Stomach smooth muscle (tissue), 2 donors: ENCODE measurements around the gene PC.

Source experiments
- H3K27ac ChIP-seq: one replicate; pipeline ENCODE4 v1.7.0; 2013; ENCODE audit warnings: mild to moderate bottlenecking, low read length, inconsistent platforms
- H3K27me3 ChIP-seq, 2 donors: one replicate each; pipeline ENCODE4 v1.7.0; 2013; ENCODE audit warnings: low read length in 2 of 2; ENCODE audit not compliant: insufficient read depth in 2 of 2, control insufficient read depth in 1 of 2
- H3K36me3 ChIP-seq, 2 donors: one replicate each; pipeline ENCODE4 v1.7.0; 2013; ENCODE audit warnings: low read length in 2 of 2; ENCODE audit not compliant: control insufficient read depth in 2 of 2, insufficient read depth in 2 of 2
- H3K4me1 ChIP-seq: one replicate; pipeline ENCODE4 v1.7.0; 2013; ENCODE audit warnings: low read length; ENCODE audit not compliant: control insufficient read depth, insufficient read depth
- H3K4me3 ChIP-seq, 2 donors: one replicate each; pipeline ENCODE4 v1.7.0; 2013; ENCODE audit warnings: low read length in 2 of 2
- H3K9ac ChIP-seq, 2 donors: one replicate each; pipeline ENCODE4 v1.7.0; 2013; ENCODE audit warnings: low read length in 2 of 2, mild to moderate bottlenecking in 1 of 2
- H3K9me3 ChIP-seq, 2 donors: one replicate each; pipeline ENCODE4 v1.7.0; 2013; ENCODE audit warnings: low read length in 2 of 2; ENCODE audit not compliant: control insufficient read depth in 2 of 2
- donor health status: healthy.
- donor health status: Pancreatic carcinoma.

The PC gene

DNA sequence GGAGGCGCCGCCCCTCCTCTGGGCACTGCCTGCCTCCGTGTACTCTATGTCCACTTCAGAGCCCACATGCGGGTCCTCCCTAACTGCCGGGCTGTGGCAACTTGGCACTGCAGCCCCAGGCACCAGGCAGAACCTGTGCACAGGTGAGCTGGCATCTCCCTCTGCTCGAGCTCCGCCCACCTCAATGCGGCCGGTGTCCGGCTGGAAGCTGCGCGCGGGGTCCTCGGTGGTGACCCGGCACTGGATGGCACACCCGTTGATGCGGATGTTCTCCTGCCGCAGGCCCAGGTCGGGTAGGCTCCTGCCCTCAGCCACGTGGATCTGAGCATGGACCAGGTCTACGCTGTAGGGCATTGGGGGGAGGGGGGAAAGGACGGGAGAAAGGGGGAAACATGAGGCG lies 92.2 kb downstream of the PC start:
- no peaks in the 10 kb centered on the region for H3K9me3 ChIP-seq
- no peak overlapping the region for H3K4me3 ChIP-seq
- H3K9ac ChIP-seq: no peak overlapping the region
- H3K27ac ChIP-seq: no peak overlapping the region
- H3K4me1 ChIP-seq: no peaks in the 10 kb centered on the region
- no peaks in the 10 kb centered on the region for H3K27me3 ChIP-seq
- peaks cover 0 to 2% of the 10 kb centered on the region in 2 donors for H3K36me3 ChIP-seq

- no peaks in the 10 kb centered on the region for H3K9me3 ChIP-seq
- H3K4me1 ChIP-seq: no peaks in the 10 kb centered on the region
- no peak overlapping the region for H3K9ac ChIP-seq
- no peak overlapping the region for H3K4me3 ChIP-seq
- H3K36me3 ChIP-seq: peaks cover 0 to 2% of the 10 kb centered on the region in 2 donors
- no peak overlapping the region for H3K27ac ChIP-seq
- no peaks in the 10 kb centered on the region for H3K27me3 ChIP-seq
Measured at GRCh38 chr11:66864924-66865697, 93.1 kb downstream of the PC start.

DNA sequence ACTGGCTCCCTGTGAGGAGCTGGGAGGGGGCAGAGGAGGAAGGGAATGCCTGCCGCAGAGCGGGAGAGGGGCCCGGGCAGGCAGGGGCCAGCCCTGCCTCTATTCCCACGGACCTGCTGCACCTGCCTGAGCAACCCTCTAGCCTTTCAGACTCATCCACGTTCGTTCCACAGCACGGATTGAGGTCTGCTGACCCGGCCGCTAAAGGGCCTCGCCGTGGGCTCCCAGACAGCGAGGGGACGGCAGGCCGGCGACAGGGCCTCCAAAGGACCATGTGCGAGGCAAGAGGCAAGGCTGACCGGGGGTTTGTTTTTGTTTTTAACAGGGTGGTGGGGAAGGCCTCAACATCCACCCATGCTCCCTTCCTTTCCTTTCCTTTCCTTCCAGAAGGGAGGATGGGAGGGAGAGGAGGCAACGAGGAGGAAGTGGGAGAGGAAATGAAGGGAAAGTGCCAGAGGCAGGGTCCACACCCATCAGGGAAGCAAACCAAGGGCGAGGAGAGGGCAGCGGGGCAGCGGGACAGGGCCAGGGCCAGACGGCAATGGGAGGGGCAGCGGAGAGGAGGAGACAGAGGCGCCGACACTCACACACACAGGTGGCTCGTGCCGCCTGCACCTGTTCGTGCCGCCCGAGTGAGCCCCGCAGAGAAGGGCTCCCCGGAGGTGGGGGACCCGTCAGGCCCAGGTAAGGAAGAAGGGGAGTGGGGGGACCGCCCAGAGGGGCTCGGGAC lies 93.8 kb downstream of the PC start:
- no peak overlapping the region for H3K27ac ChIP-seq
- no peaks in the 10 kb centered on the region for H3K27me3 ChIP-seq
- H3K36me3 ChIP-seq: no peaks in the 10 kb centered on the region
- no peaks in the 10 kb centered on the region for H3K4me1 ChIP-seq
- no peak overlapping the region for H3K4me3 ChIP-seq
- H3K9ac ChIP-seq: no peak overlapping the region
- no peaks in the 10 kb centered on the region for H3K9me3 ChIP-seq

DNA sequence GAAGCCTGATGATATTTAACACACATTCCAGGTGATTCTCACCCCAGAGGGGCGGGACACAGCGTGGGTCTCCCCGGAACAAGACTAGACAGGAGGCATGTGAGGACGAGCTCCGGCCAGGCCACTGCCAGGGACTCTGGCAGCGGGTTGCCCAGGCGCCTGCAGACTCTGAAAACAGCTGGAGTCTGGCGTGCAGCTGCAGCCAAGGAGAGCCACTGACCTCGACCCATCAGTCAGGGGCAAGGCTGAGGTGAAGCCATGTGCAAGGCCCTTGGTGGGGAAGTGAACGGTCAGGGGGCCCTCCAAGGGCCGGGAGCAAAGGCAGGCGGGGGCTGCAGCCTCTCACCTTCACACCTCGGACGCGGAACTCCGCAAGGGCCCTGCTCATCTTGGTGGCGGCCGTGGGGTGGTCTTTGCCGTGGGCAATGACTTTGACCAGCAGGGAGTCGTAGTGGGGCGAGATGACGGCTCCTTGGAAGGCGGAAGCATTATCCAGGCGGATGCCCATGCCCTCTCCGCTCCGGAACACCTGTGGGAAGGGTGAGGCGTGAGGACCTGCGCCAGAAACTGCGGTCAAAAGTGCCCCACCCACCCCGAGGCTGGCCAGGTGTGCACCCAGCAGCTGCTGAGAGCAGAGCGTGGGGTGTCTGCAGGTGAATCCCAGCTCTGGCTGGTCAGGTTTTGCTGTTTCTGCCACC lies 94.6 kb downstream of the PC start:
- H3K4me1 ChIP-seq: no peaks in the 10 kb centered on the region
- H3K36me3 ChIP-seq: no peaks in the 10 kb centered on the region
- H3K9ac ChIP-seq: no peak overlapping the region
- H3K27me3 ChIP-seq: no peaks in the 10 kb centered on the region
- H3K9me3 ChIP-seq: no peaks in the 10 kb centered on the region
- H3K27ac ChIP-seq: no peak overlapping the region
- H3K4me3 ChIP-seq: no peak overlapping the region

GRCh38 chr11:66862559-66863037 lies 95.6 kb downstream of the PC start:
- no peaks in the 10 kb centered on the region for H3K36me3 ChIP-seq

DNA sequence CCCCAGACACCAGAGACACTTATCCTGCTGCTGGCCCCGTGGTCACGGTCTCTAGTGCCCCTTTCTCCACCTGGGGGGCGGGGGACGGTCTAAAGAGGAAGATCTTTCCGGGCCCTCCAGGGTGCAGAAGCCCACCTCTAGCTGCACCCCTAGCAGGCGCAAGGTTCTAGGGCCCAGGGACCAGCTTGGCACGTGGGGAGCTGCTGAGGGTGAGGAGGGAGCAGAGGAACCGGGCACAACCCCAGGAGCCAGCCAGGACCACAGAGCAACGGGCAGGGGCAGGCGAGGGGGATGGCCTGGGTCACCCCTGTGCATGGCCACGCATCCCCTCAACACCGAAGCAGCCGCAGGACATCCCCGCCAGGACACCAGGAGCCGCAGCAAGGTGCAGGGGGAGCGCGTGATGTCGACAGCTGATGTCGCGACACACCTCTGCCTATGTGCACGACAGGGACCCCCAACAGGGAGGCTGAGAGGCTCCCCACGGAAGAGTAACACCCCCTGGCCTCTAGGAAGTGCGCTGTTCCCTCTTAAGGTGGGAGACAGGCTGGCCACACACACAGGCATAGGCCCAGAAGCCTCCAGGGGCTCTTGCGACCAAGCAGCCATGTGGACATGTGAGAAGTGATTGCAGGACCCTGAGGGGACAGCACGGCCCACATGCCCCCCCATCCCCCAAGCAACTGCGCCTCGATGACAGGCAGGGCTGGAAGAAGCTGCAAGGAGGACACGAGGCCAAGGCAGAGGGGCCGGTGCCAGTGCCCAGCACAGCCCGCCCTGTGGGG lies 96.2 kb downstream of the PC start:
- Histone ChIP-seq H3K36me3 (no peaks in the 10 kb centered on the region), H3K27ac (no peak overlapping the region), H3K9me3 (no peaks in the 10 kb centered on the region), H3K4me3 (no peak overlapping the region), H3K27me3 (no peaks in the 10 kb centered on the region), H3K9ac (no peak overlapping the region), H3K4me1 (peaks cover 5% of the 10 kb centered on the region)

More at GRCh38 chr11:66862559-66863037, 95.6 kb downstream of the PC start:
- Histone ChIP-seq H3K27me3 (no peaks in the 10 kb centered on the region), H3K4me1 (peaks cover 2% of the 10 kb centered on the region), H3K27ac (no peak overlapping the region), H3K9me3 (no peaks in the 10 kb centered on the region), H3K4me3 (no peak overlapping the region), H3K9ac (no peak overlapping the region)

DNA sequence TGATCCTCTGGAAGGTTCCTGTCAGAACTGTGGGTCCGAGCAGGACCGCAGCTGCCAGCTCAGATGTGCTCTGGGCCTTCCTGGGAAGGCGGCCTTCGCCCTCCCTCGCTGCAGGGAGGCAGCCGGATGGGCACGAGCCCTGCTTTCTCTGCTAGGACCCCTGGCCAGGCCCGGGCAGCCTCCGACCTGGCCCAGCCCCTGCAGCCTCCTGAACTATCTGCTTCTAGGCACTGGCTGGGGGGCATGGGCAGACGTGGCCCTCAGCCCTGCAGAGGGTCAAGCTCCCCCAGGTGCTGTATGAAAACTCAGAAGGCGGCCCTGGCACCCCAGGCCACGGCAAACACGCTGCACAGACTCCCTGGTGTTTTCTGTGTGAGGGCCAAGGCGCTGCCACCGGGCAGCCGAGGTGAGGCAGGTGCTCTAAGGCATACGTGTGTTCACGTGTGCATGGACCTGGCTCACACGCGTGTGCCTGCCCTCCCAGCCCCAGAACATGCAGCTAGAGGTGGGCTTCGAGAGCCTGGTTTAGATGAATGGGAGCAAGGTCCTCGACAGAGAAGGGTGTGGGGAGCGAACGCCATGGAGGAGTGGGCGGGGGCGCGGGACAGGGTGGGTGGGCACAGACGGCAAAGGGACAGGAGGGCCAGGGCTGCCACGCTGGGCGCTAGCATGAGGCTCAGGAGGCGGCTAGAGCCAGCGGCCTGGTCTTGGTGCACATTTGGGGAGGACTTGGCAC lies 97.0 kb downstream of the PC start:
- H3K27ac ChIP-seq: no peak overlapping the region
- no peaks in the 10 kb centered on the region for H3K9me3 ChIP-seq
- no peak overlapping the region for H3K4me3 ChIP-seq
- H3K9ac ChIP-seq: no peak overlapping the region
- H3K27me3 ChIP-seq: no peaks in the 10 kb centered on the region
- H3K36me3 ChIP-seq: no peaks in the 10 kb centered on the region
- H3K4me1 ChIP-seq: peaks cover 5% of the 10 kb centered on the region

GRCh38 chr11:66860449-66860831 lies 97.7 kb downstream of the PC start:
- no peaks in the 10 kb centered on the region for H3K9me3 ChIP-seq
- H3K36me3 ChIP-seq: no peaks in the 10 kb centered on the region
- H3K9ac ChIP-seq: no peak overlapping the region
- H3K4me1 ChIP-seq: peaks cover 10% of the 10 kb centered on the region
- H3K27ac ChIP-seq: no peak overlapping the region
- H3K4me3 ChIP-seq: no peak overlapping the region
- no peaks in the 10 kb centered on the region for H3K27me3 ChIP-seq

DNA sequence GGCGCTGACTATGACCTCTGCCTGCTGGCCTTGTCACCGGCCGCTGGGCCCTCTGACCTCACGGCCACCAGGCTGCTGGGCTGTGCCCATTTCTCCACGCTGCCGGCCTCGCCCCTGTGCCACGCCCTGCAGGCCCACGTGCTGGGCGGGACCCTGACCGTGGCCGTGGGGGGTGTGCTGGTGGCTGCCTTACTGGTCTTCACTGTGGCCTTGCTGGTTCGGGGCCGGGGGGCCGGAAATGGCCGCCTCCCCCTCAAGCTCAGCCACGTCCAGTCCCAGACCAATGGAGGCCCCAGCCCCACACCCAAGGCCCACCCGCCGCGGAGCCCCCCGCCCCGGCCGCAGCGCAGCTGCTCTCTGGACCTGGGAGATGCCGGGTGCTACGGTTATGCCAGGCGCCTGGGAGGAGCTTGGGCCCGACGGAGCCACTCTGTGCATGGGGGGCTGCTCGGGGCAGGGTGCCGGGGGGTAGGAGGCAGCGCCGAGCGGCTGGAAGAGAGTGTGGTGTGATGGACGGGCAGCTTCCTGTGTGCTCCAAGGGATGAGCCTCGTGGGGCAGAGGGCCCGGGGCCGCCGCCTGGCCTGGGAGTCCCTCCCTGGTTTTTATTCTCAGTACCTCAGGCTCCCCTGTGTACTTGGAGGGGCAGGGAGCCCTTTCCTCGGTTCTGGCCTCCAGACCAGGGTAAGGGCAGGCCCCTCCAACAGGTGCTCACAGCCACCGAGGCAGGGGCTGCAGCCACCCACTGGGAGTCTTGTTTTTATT lies 98.3 kb downstream of the PC start:
- no peak overlapping the region for H3K4me3 ChIP-seq
- H3K36me3 ChIP-seq: no peaks in the 10 kb centered on the region
- no peak overlapping the region for H3K9ac ChIP-seq
- no peak overlapping the region for H3K27ac ChIP-seq
- H3K27me3 ChIP-seq: no peaks in the 10 kb centered on the region
- H3K9me3 ChIP-seq: no peaks in the 10 kb centered on the region
- peaks cover 10% of the 10 kb centered on the region for H3K4me1 ChIP-seq
